ENCODE data around the gene LIN52. TPM values are rescaled to one million over a fixed set of nuclear protein-coding genes. Genes with fewer than 3 reads are reported as not detected.

The LIN52 gene
- total and polyA plus RNA-seq, 9 of the 15 experiments (the other 6 are each of a cell fraction or from before 2014, with no cell fraction given), result 4.6 to 11.8 (median 9.2) TPM

DNA sequence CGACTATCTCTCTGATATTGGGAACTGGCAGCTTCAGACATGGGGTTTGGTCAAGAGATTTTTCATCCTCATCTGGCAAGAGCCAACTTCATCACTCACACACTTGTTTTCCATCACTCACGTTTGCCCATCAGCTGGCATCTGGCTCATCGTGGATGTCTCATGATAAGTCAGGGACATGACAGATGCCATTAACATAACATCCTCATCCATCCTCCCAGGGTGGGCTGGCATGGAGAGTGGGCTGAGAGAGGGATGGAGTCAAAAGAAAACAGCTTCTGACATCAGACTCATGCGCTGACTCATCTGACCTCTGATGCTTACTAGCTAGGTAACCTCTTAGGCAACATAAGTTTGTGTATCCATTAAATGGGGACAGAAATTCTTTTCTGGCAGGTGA, 152.7 kb downstream of the LIN52 start:
- DNase-seq (ENCODE audit: extremely low read depth in 1 of 4, low spot score in 3 of 4) (no peak), FAIRE-seq (no peak), ATAC-seq (no peak)
- no peaks in the 10 kb centered on the region for H3K9me1 ChIP-seq (ENCODE audit: control insufficient read depth, insufficient read depth, low read length)
- no peak overlapping the region for H3K27ac ChIP-seq (ENCODE audit: extremely low read depth, low read depth, low read length)
- H3K9ac ChIP-seq (ENCODE audit: insufficient read depth in 1 of 2, low read depth in 2 of 2, low read length in 2 of 2), result no peak overlapping the region
- no peaks in the 10 kb centered on the region for H4K20me1 ChIP-seq (replicated peaks; ENCODE audit: control insufficient read depth, insufficient read depth, low read length)
- ChIA-PET POLR2A (interaction anchor here (0.7 kb wide), 1 partner anchor 55 kb away, joined by 3 read pairs; no protein-coding TSS in a partner anchor), CTCF (ENCODE audit: low intra/inter-chr PET ratio) (no interaction called here)
- no peak overlapping the region for H3K4me3 ChIP-seq
- no TSS peak for BruUV-seq (replicated peaks)
- TF ChIP-seq ARID3B (CRISPR knock-in tag; IDR thresholded peaks at IDR 0.05; ENCODE audit: borderline replicate concordance) (no peak), ARID1B (IDR thresholded peaks at IDR 0.05) (no peak), ZNF707 (CRISPR knock-in tag; conservative IDR thresholded peaks at IDR 0.05) (no peak), MAZ (CRISPR knock-in tag; conservative IDR thresholded peaks at IDR 0.05 in 1 of 2, IDR thresholded peaks at IDR 0.05 in 1 of 2) (no peak), THRAP3 (IDR thresholded peaks at IDR 0.05; ENCODE audit: borderline replicate concordance) (no peak), HLTF (IDR thresholded peaks at IDR 0.05) (no peak), ZNF140 (CRISPR knock-in tag; IDR thresholded peaks at IDR 0.05) (no peak), NR0B1 (IDR thresholded peaks at IDR 0.05; ENCODE audit: partially characterized antibody) (no peak)
- in situ Hi-C loops (cut with MboI) (no loop called here), intact Hi-C loops (cut with micrococcal nuclease) (no loop called here)
- no peak overlapping the region for H2AFZ ChIP-seq (ENCODE audit: low read depth, low read length)
- H3K9me3 ChIP-seq (replicated peaks; ENCODE audit: control insufficient read depth, insufficient read depth, low read depth, low read length), result no peaks in the 10 kb centered on the region
- peaks cover 13 to 46% of the 10 kb centered on the region in 2 experiments; a peak in 3 of 5 replicates for H3K27me3 ChIP-seq (ENCODE audit: control insufficient read depth in 2 of 2, insufficient read depth in 2 of 2, low read length in 2 of 2)
- H3K79me2 ChIP-seq (ENCODE audit: control insufficient read depth, insufficient read depth, low read length), result no peaks in the 10 kb centered on the region
- H3K4me1 ChIP-seq (replicated peaks in 1 of 2; ENCODE audit: control insufficient read depth in 2 of 2, insufficient read depth in 2 of 2, low read length in 2 of 2), result peaks cover 0 to 14% of the 10 kb centered on the region in 2 experiments; a peak in 2 of 5 replicates
- H3K4me2 ChIP-seq (ENCODE audit: insufficient read depth, low read length), result no peak overlapping the region
- H3K36me3 ChIP-seq (ENCODE audit: control insufficient read depth, insufficient read depth, low read length), result no peaks in the 10 kb centered on the region
- WGBS (ENCODE audit: insufficient coverage, low coverage, missing lambda C conversion rate), result 0% methylated on average over 4 of the region's 4 CpGs
